ENCODE measurements around the gene PDLIM7.
"Not testable (repeated sequence)": the region's sequence is repeated elsewhere in the genome, so short reads cannot be mapped to it uniquely, and the experiment has no call there.

Gene PDLIM7

GRCh38 chr5:177536386-177536785 is 39.0 kb upstream of the PDLIM7 start:
- Histone ChIP-seq H3K4me3 (IDR thresholded peaks at IDR 0.05; ENCODE audit: insufficient read depth, low read depth, low read length) (no peak overlapping the region), H4K20me1 (ENCODE audit: insufficient read depth) (no peaks in the 10 kb centered on the region), H3K4me1 (ENCODE audit: low read depth, poor library complexity, severe bottlenecking) (no peaks in the 10 kb centered on the region), H3K9ac (no peak overlapping the region), H3K4me2 (no peak overlapping the region), H3K27me3 (ENCODE audit: insufficient read depth, low read depth) (no peaks in the 10 kb centered on the region), H3K27ac (no peak overlapping the region), H3K36me3 (ENCODE audit: insufficient read depth) (no peaks in the 10 kb centered on the region), H3K79me2 (ENCODE audit: insufficient read depth, low read depth) (no peaks in the 10 kb centered on the region), H2AFZ (ENCODE audit: low read depth) (no peak overlapping the region)
- no peak for TF ChIP-seq CTCF (conservative IDR thresholded peaks at IDR 0.05; ENCODE audit: low read depth, low read length)

- no peak for TF ChIP-seq CTCF (conservative IDR thresholded peaks at IDR 0.05; ENCODE audit: low read depth, low read length)
- Histone ChIP-seq H2AFZ (ENCODE audit: low read depth) (no peak overlapping the region), H3K36me3 (ENCODE audit: insufficient read depth) (no peaks in the 10 kb centered on the region), H3K4me2 (no peak overlapping the region), H3K4me1 (ENCODE audit: low read depth, poor library complexity, severe bottlenecking) (no peaks in the 10 kb centered on the region), H3K27me3 (ENCODE audit: insufficient read depth, low read depth) (no peaks in the 10 kb centered on the region), H3K9ac (no peak overlapping the region), H3K4me3 (IDR thresholded peaks at IDR 0.05; ENCODE audit: insufficient read depth, low read depth, low read length) (no peak overlapping the region), H4K20me1 (ENCODE audit: insufficient read depth) (no peaks in the 10 kb centered on the region), H3K27ac (no peak overlapping the region), H3K79me2 (ENCODE audit: insufficient read depth, low read depth) (no peaks in the 10 kb centered on the region)
These were observed 37.7 kb upstream of the PDLIM7 start for GRCh38 chr5:177535125-177535524.

GRCh38 chr5:177534433-177534832 is 37.0 kb upstream of the PDLIM7 start:
- not testable (repeated sequence) for H3K4me2 ChIP-seq; H2AFZ ChIP-seq (ENCODE audit: low read depth); H3K4me1 ChIP-seq (ENCODE audit: low read depth, poor library complexity, severe bottlenecking); H3K79me2 ChIP-seq (ENCODE audit: insufficient read depth, low read depth); H3K9ac ChIP-seq; H3K4me3 ChIP-seq (IDR thresholded peaks at IDR 0.05; ENCODE audit: insufficient read depth, low read depth, low read length); H3K36me3 ChIP-seq (ENCODE audit: insufficient read depth); H4K20me1 ChIP-seq (ENCODE audit: insufficient read depth); H3K27ac ChIP-seq; H3K27me3 ChIP-seq (ENCODE audit: insufficient read depth, low read depth)

GRCh38 chr5:177531209-177531940 is 34.0 kb upstream of the PDLIM7 start:
- H3K4me3 ChIP-seq (IDR thresholded peaks at IDR 0.05; ENCODE audit: insufficient read depth, low read depth, low read length) = no peak overlapping the region
- no peaks in the 10 kb centered on the region for H3K27me3 ChIP-seq (ENCODE audit: insufficient read depth, low read depth)
- H3K79me2 ChIP-seq (ENCODE audit: insufficient read depth, low read depth) = no peaks in the 10 kb centered on the region
- no peaks in the 10 kb centered on the region for H4K20me1 ChIP-seq (ENCODE audit: insufficient read depth)
- H3K4me1 ChIP-seq (ENCODE audit: low read depth, poor library complexity, severe bottlenecking) = no peaks in the 10 kb centered on the region
- H2AFZ ChIP-seq (ENCODE audit: low read depth) = no peak overlapping the region
- no peak overlapping the region for H3K4me2 ChIP-seq
- H3K27ac ChIP-seq = no peak overlapping the region
- H3K9ac ChIP-seq = no peak overlapping the region
- H3K36me3 ChIP-seq (ENCODE audit: insufficient read depth) = no peaks in the 10 kb centered on the region
- TF ChIP-seq CTCF (conservative IDR thresholded peaks at IDR 0.05; ENCODE audit: low read depth, low read length) = no peak

GRCh38 chr5:177530638-177531037 is 33.2 kb upstream of the PDLIM7 start:
- no peaks in the 10 kb centered on the region for H3K4me1 ChIP-seq (ENCODE audit: low read depth, poor library complexity, severe bottlenecking)
- no peak for TF ChIP-seq CTCF (conservative IDR thresholded peaks at IDR 0.05; ENCODE audit: low read depth, low read length)
- H3K79me2 ChIP-seq (ENCODE audit: insufficient read depth, low read depth) = no peaks in the 10 kb centered on the region
- no peaks in the 10 kb centered on the region for H3K36me3 ChIP-seq (ENCODE audit: insufficient read depth)
- H3K27me3 ChIP-seq (ENCODE audit: insufficient read depth, low read depth) = no peaks in the 10 kb centered on the region
- no peak overlapping the region for H2AFZ ChIP-seq (ENCODE audit: low read depth)
- H3K27ac ChIP-seq = no peak overlapping the region
- H4K20me1 ChIP-seq (ENCODE audit: insufficient read depth) = no peaks in the 10 kb centered on the region
- H3K4me3 ChIP-seq (IDR thresholded peaks at IDR 0.05; ENCODE audit: insufficient read depth, low read depth, low read length) = no peak overlapping the region
- H3K4me2 ChIP-seq = no peak overlapping the region
- no peak overlapping the region for H3K9ac ChIP-seq
